K562 (cell line): Measurements from ENCODE around the gene NYAP1. TPM values are rescaled to one million over a fixed set of nuclear protein-coding genes. Genes with fewer than 3 reads are reported as not detected.
A peak's percentile ranks its signal among the peaks of the same experiment; 100 is the strongest.

ENCODE experiments used
- ATAC-seq: fragments of 200-7000 bp; cut with Tn5 transposase; 3 replicates; pipeline ENCODE4 v1.9.1; 2020; ENCODE audit warnings: moderate library complexity
- BruUV-seq: library from RNA; stranded (reverse); fragments of 400-500 nt; replicated peaks from 2 replicates; lab custom pipeline; 2021; lab: Mats Ljungman, UMichigan
- CTCF ChIA-PET: fragments of 300-600 bp; formaldehyde crosslinking; extraction: SDS; loops from one replicate; lab custom pipeline; 2021; ENCODE audit warnings: low intra/inter-chr PET ratio; lab: Yijun Ruan, JAX
- POLR2A ChIA-PET: fragments of 300-600, 350-650 bp; sonication (Branson Sonifier 250); formaldehyde crosslinking; extraction: SDS; loops from one replicate; lab custom pipeline; 2021; ENCODE audit warnings: antibody characterized with exemption, inconsistent platforms; lab: Yijun Ruan, JAX
- DNase-seq, 4 experiments: peaks; one replicate each; pipeline versions ENCODE4 v3.0.0 to v3.0.0-alpha.2; 2011 to 2018; ENCODE audit warnings: low spot score in 3 of 4, mixed read lengths in 3 of 4; ENCODE audit errors: extremely low read depth in 1 of 4
- FAIRE-seq: peaks from 2 replicates; lab custom pipeline; 2011; peaks lifted over from hg19 to GRCh38; lab: Jason Lieb, UNC
- H2AFZ ChIP-seq: 2 replicates; pipeline ENCODE4 v1.6.0; 2011; ENCODE audit warnings: low read depth, low read length, control low read depth, inconsistent platforms
- H3K27ac ChIP-seq: fragments of 200-600 bp; 3 replicates; pipeline ENCODE4 v1.8.0; 2011; ENCODE audit warnings: low read depth, mild to moderate bottlenecking, control low read depth, inconsistent platforms, low read length, moderate library complexity, mixed read lengths; ENCODE audit errors: extremely low read depth
- H3K27me3 ChIP-seq, 2 experiments: fragments of 300-600 bp in 1 of 2; 2 replicates in 1 of 2; 3 replicates in 1 of 2; pipeline versions ENCODE4 v1.6.0 to v1.8.0; 2011; ENCODE audit warnings: inconsistent platforms in 2 of 2, low read length in 2 of 2, mild to moderate bottlenecking in 1 of 2, mixed read lengths in 1 of 2, moderate library complexity in 1 of 2; ENCODE audit not compliant: control insufficient read depth in 2 of 2, insufficient read depth in 2 of 2
- H3K36me3 ChIP-seq: fragments of 300-600 bp; 3 replicates; pipeline ENCODE4 v1.8.0; 2011; ENCODE audit warnings: mild to moderate bottlenecking, low read length, inconsistent platforms; ENCODE audit not compliant: control insufficient read depth, insufficient read depth
- H3K4me1 ChIP-seq, 2 experiments: fragments of 200-600 bp in 1 of 2; replicated peaks in 1 of 2; 2 replicates in 1 of 2; 3 replicates in 1 of 2; pipeline versions ENCODE4 v1.5.1 to v1.8.0; 2011; ENCODE audit warnings: inconsistent platforms in 2 of 2, low read length in 2 of 2, mild to moderate bottlenecking in 1 of 2, mixed read lengths in 1 of 2, moderate library complexity in 1 of 2; ENCODE audit not compliant: control insufficient read depth in 2 of 2, insufficient read depth in 2 of 2
- H3K4me2 ChIP-seq: 2 replicates; pipeline ENCODE4 v1.6.1; 2011; ENCODE audit warnings: low read length, control low read depth, inconsistent platforms, mixed read lengths; ENCODE audit not compliant: insufficient read depth
- H3K4me3 ChIP-seq: fragments of 200-600 bp; sonication (generic), shearing (Covaris generic); 2 replicates; pipeline ENCODE4 v1.5.1; 2016; ENCODE audit warnings: control low read depth, inconsistent platforms
- H3K79me2 ChIP-seq: fragments of 200-600 bp; 3 replicates; pipeline ENCODE4 v1.8.0; 2011; ENCODE audit warnings: low read length, inconsistent platforms; ENCODE audit not compliant: control insufficient read depth, insufficient read depth
- H3K9ac ChIP-seq, 2 experiments: 2 replicates each; pipeline versions ENCODE4 v1.6.0 to v1.6.1; 2011; ENCODE audit warnings: low read depth in 2 of 2, low read length in 2 of 2, control low read depth in 1 of 2, inconsistent platforms in 1 of 2, mild to moderate bottlenecking in 1 of 2, mixed read lengths in 1 of 2; ENCODE audit not compliant: insufficient read depth in 1 of 2
- H3K9me1 ChIP-seq: one replicate; pipeline ENCODE4 v1.6.0; 2011; ENCODE audit warnings: inconsistent platforms, mild to moderate bottlenecking, low read length, moderate library complexity; ENCODE audit not compliant: control insufficient read depth, insufficient read depth
- H3K9me3 ChIP-seq: replicated peaks from 2 replicates; pipeline ENCODE4 v1.5.1; 2011; ENCODE audit warnings: low read depth, low read length, inconsistent platforms; ENCODE audit not compliant: control insufficient read depth, insufficient read depth
- H4K20me1 ChIP-seq: replicated peaks from 2 replicates; pipeline ENCODE4 v1.6.1; 2011; ENCODE audit warnings: low read length, inconsistent platforms, mixed read lengths; ENCODE audit not compliant: control insufficient read depth, insufficient read depth
- ZNF551 ChIP-seq: fragments of 250-450 bp; sonication (Bioruptor Pico); IDR thresholded peaks from 2 replicates; pipeline ENCODE4 v1.5.0; 2021; ENCODE audit warnings: mild to moderate bottlenecking, moderate library complexity
- WGBS: fragments of 100-300 bp; shearing (Covaris generic); methylation state at CpG from one replicate; pipeline ENCODE4 v1.1.6; 2016; ENCODE audit warnings: low coverage, mixed read lengths; ENCODE audit not compliant: insufficient coverage; ENCODE audit errors: missing lambda C conversion rate; 5-methylcytosine and 5-hydroxymethylcytosine counted together
- in situ Hi-C: fragments of 300-500 bp; cut with MboI; formaldehyde crosslinking; loops from 4 replicates; pipeline ENCODE4 v1.15.0; 2018; ENCODE audit warnings: inconsistent platforms, mixed read lengths
- intact Hi-C: fragments of 100-400 bp; cut with micrococcal nuclease; formaldehyde crosslinking; loops from 2 replicates; pipeline ENCODE4 v1.14.2; 2022
- polyA plus RNA-seq, 8 experiments: library from polyadenylated mRNA; depleted of rRNA in 4 of 8; stranded (reverse) in 5 of 8; unstranded in 3 of 8; fragments of >200 nt; fragmentation: Nextera tagmentation in 2 of 8; fragmentation: Illumina TruSeq in 1 of 8; extraction: Ambion mirVana in 2 of 8; extraction: Trizol in 1 of 8; gene quantifications; 2 replicates each; pipeline versions ENCODE4 v1.2.1 to v1.2.3, GENCODE V29; 2011 to 2014; ENCODE audit warnings: inconsistent platforms in 1 of 8, missing spikeins in 1 of 8
- total RNA-seq, 7 experiments: library from RNA; depleted of rRNA in 6 of 7; stranded (reverse); fragments of >200 nt in 6 of 7; fragmentation: Illumina TruSeq in 2 of 7; extraction: Trizol in 2 of 7; gene quantifications; 2 replicates each; pipeline versions ENCODE4 v1.2.1 to v1.2.3, GENCODE V29; 2011 to 2021; ENCODE audit warnings: low replicate concordance in 1 of 7

The NYAP1 gene
- total and polyA plus RNA-seq, 9 of the 15 experiments (the other 6 are each of a cell fraction or from before 2014, with no cell fraction given) = 0.11 to 0.88 (median 0.22) TPM; not detected in 2

GRCh38 chr7:100443096-100443840 is 40.5 kb upstream of the NYAP1 start:
- ChIA-PET CTCF (interaction anchor here (0.6 kb wide), 1 partner anchor 26 kb away, joined by 4 read pairs; no protein-coding TSS in a partner anchor), POLR2A (interaction anchor here (1.2 to 6.1 kb wide), 4 partner anchors 10 to 145 kb away, joined by 3 to 58 read pairs (median 16); partner anchors contain the start of genes MEPCE and ZCWPW1)
- Histone ChIP-seq H2AFZ (no peak overlapping the region), H3K9ac (peak overlapping the region in 1 of 2 experiments; percentile 68; a peak in 2 of 4 replicates), H3K4me2 (no peak overlapping the region), H3K27me3 (no peaks in the 10 kb centered on the region), H3K4me3 (no peak overlapping the region), H3K9me3 (no peaks in the 10 kb centered on the region), H4K20me1 (no peaks in the 10 kb centered on the region), H3K79me2 (no peaks in the 10 kb centered on the region), H3K36me3 (no peaks in the 10 kb centered on the region), H3K4me1 (peaks cover 36 to 58% of the 10 kb centered on the region in 2 experiments)
- in situ Hi-C loops (no loop called here), intact Hi-C loops (no loop called here)
- WGBS = 80% methylated on average over 9 of the region's 9 CpGs
- no peak for DNase-seq
- FAIRE-seq = peak; percentile 26
- BruUV-seq = no TSS peak
- no peak for ATAC-seq
- TF ChIP-seq ZNF551 (CRISPR knock-in tag) = no peak
- TF ChIP-seq, all 486 proteins: peak for 0
- peak overlapping the region; percentile 91 for H3K27ac ChIP-seq
- H3K9me1 ChIP-seq = no peaks in the 10 kb centered on the region
